HEK293T (cell line): ENCODE results near the gene SPC25.

Experiments used
- CTCF ChIA-PET: fragments of 350-600 bp; formaldehyde crosslinking; extraction: SDS; loops from one replicate; lab custom pipeline; 2021; ENCODE audit warnings: antibody characterized with exemption, inconsistent platforms; lab: Yijun Ruan, JAX
- POLR2A ChIA-PET: fragments of 350-600 bp; formaldehyde crosslinking; extraction: SDS; loops from one replicate; lab custom pipeline; 2020; ENCODE audit warnings: antibody characterized with exemption, inconsistent platforms; lab: Yijun Ruan, JAX
- DNase-seq: peaks from one replicate; pipeline ENCODE4 v3.0.0; 2012; ENCODE audit warnings: mixed read lengths; ENCODE audit errors: extremely low spot score
- ARNT ChIP-seq: fragments of 450-650 bp; IDR thresholded peaks from 2 replicates; pipeline ENCODE4 v1.6.1; 2017; ENCODE audit warnings: mild to moderate bottlenecking
- BHLHE40 ChIP-seq: fragments of 450-650 bp; IDR thresholded peaks from 2 replicates; pipeline ENCODE4 v1.6.1; 2016; ENCODE audit warnings: mild to moderate bottlenecking, moderate library complexity, borderline replicate concordance
- CTBP1 ChIP-seq: fragments of 450-650 bp; IDR thresholded peaks from 2 replicates; pipeline ENCODE4 v1.6.1; 2016; ENCODE audit warnings: borderline replicate concordance
- ELF4 ChIP-seq: fragments of 450-650 bp; IDR thresholded peaks from 2 replicates; pipeline ENCODE4 v1.6.1; 2017; ENCODE audit warnings: antibody characterized with exemption
- FOXA1 ChIP-seq: fragments of 450-650 bp; IDR thresholded peaks from 2 replicates; pipeline ENCODE4 v1.6.1; 2016; ENCODE audit warnings: mild to moderate bottlenecking
- FOXK2 ChIP-seq: fragments of 450-650 bp; IDR thresholded peaks from 2 replicates; pipeline ENCODE4 v1.6.1; 2016; ENCODE audit warnings: mild to moderate bottlenecking
- FOXM1 ChIP-seq: fragments of 450-650 bp; IDR thresholded peaks from 2 replicates; pipeline ENCODE4 v1.6.1; 2017; ENCODE audit warnings: mild to moderate bottlenecking, borderline replicate concordance
- HDGF ChIP-seq: fragments of 450-650 bp; IDR thresholded peaks from 2 replicates; pipeline ENCODE4 v1.6.1; 2017; ENCODE audit warnings: antibody characterized with exemption, borderline replicate concordance
- L3MBTL2 ChIP-seq: fragments of 450-650 bp; conservative IDR thresholded peaks from 2 replicates; pipeline ENCODE4 v1.6.1; 2016; ENCODE audit warnings: mild to moderate bottlenecking
- LEF1 ChIP-seq: fragments of 450-650 bp; IDR thresholded peaks from 2 replicates; pipeline ENCODE4 v1.6.1; 2017; ENCODE audit warnings: mild to moderate bottlenecking, borderline replicate concordance
- NFRKB ChIP-seq: fragments of 450-650 bp; IDR thresholded peaks from 2 replicates; pipeline ENCODE4 v1.6.1; 2016; ENCODE audit warnings: mild to moderate bottlenecking, moderate library complexity
- PKNOX1 ChIP-seq: fragments of 450-650 bp; IDR thresholded peaks from 2 replicates; pipeline ENCODE4 v1.6.1; 2016
- SP1 ChIP-seq: fragments of 450-650 bp; IDR thresholded peaks from 2 replicates; pipeline ENCODE4 v1.6.1; 2017
- SUZ12 ChIP-seq: fragments of 450-650 bp; IDR thresholded peaks from 2 replicates; pipeline ENCODE4 v1.6.1; 2016; ENCODE audit warnings: mild to moderate bottlenecking
- TARDBP ChIP-seq: fragments of 450-650 bp; IDR thresholded peaks from 2 replicates; pipeline ENCODE4 v1.6.1; 2016
- ZNF384 ChIP-seq: fragments of 450-650 bp; IDR thresholded peaks from 2 replicates; pipeline ENCODE4 v1.6.1; 2016

SPC25 gene

GRCh38 chr2:168858146-168858545 is 32.1 kb downstream of the SPC25 start:
- DNase-seq: no peak
- TF ChIP-seq SP1 (no peak), FOXK2 (no peak), NFRKB (no peak), LEF1 (no peak), TARDBP (no peak), HDGF (no peak), ZNF384 (no peak), CTBP1 (no peak), SUZ12 (no peak), PKNOX1 (no peak), BHLHE40 (no peak), ARNT (no peak), FOXA1 (no peak), L3MBTL2 (no peak), FOXM1 (no peak), ELF4 (no peak)
- POLR2A ChIA-PET: no interaction called here
- CTCF ChIA-PET: no interaction called here

GRCh38 chr2:168855601-168856000 is 34.6 kb downstream of the SPC25 start:
- ChIA-PET POLR2A (no interaction called here), CTCF (no interaction called here)
- TF ChIP-seq NFRKB: no peak
- TF ChIP-seq BHLHE40: no peak
- no peak for TF ChIP-seq TARDBP
- no peak for TF ChIP-seq FOXK2
- TF ChIP-seq LEF1: no peak
- no peak for TF ChIP-seq CTBP1
- TF ChIP-seq ELF4: no peak
- no peak for TF ChIP-seq ZNF384
- no peak for TF ChIP-seq HDGF
- no peak for TF ChIP-seq SP1
- no peak for TF ChIP-seq FOXM1
- TF ChIP-seq SUZ12: no peak
- no peak for DNase-seq

- no peak for TF ChIP-seq FOXA1
- no peak for TF ChIP-seq L3MBTL2
- no peak for TF ChIP-seq LEF1
- TF ChIP-seq ARNT: no peak
- no peak for TF ChIP-seq HDGF
- TF ChIP-seq FOXK2: no peak
- TF ChIP-seq SP1: no peak
- TF ChIP-seq PKNOX1: no peak
- no peak for TF ChIP-seq BHLHE40
- no peak for TF ChIP-seq SUZ12
- TF ChIP-seq NFRKB: no peak
- no peak for TF ChIP-seq ZNF384
- TF ChIP-seq CTBP1: no peak
- TF ChIP-seq TARDBP: no peak
- TF ChIP-seq ELF4: no peak
- TF ChIP-seq FOXM1: no peak
- CTCF ChIA-PET: no interaction called here
- no peak for DNase-seq
- POLR2A ChIA-PET: no interaction called here
Measured at GRCh38 chr2:168854651-168855050, 35.6 kb downstream of the SPC25 start.

GRCh38 chr2:168853471-168853870 is 36.8 kb downstream of the SPC25 start:
- ChIA-PET CTCF (no interaction called here), POLR2A (no interaction called here)
- no peak for TF ChIP-seq CTBP1
- no peak for TF ChIP-seq FOXM1
- TF ChIP-seq ARNT: no peak
- TF ChIP-seq BHLHE40: no peak
- TF ChIP-seq TARDBP: no peak
- DNase-seq: no peak

- TF ChIP-seq FOXK2: no peak
- TF ChIP-seq ARNT: no peak
- TF ChIP-seq BHLHE40: no peak
- no peak for TF ChIP-seq FOXM1
- TF ChIP-seq HDGF: no peak
- no peak for DNase-seq
- ChIA-PET POLR2A (no interaction called here), CTCF (no interaction called here)
Measured at GRCh38 chr2:168852481-168852880, 37.7 kb downstream of the SPC25 start.

GRCh38 chr2:168851674-168852320 is 38.4 kb downstream of the SPC25 start:
- CTCF ChIA-PET: interaction anchor here (0.6 kb wide), 1 partner anchor 78 kb away, joined by 3 read pairs; no protein-coding TSS in a partner anchor
- no peak for DNase-seq
- no peak for TF ChIP-seq L3MBTL2
- no peak for TF ChIP-seq SUZ12
- no peak for TF ChIP-seq ARNT
- no peak for TF ChIP-seq FOXK2
- no peak for TF ChIP-seq ZNF384
- no peak for TF ChIP-seq NFRKB
- no peak for TF ChIP-seq ELF4
- TF ChIP-seq FOXM1: no peak
- TF ChIP-seq HDGF: no peak
- TF ChIP-seq BHLHE40: no peak
- TF ChIP-seq SP1: no peak
- no peak for TF ChIP-seq LEF1
- no peak for TF ChIP-seq TARDBP
- no peak for TF ChIP-seq CTBP1
- TF ChIP-seq FOXA1: no peak
- TF ChIP-seq PKNOX1: no peak
- POLR2A ChIA-PET: no interaction called here
